ENCODE measurements around the gene PCDHGB3.
"Not testable (repeated sequence)": the region's sequence is repeated elsewhere in the genome, so short reads cannot be mapped to it uniquely, and the experiment has no call there.

PCDHGB3 gene

GRCh38 chr5:141359790-141360426, 10.1 kb upstream of the PCDHGB3 start, which contains the start of gene PCDHGB2:
Gene PCDHGB2 (plus strand): TSS chr5:141359994. CDS start chr5:141360136, 142 bp downstream.
- peak; percentile 48 for DNase-seq

DNA sequence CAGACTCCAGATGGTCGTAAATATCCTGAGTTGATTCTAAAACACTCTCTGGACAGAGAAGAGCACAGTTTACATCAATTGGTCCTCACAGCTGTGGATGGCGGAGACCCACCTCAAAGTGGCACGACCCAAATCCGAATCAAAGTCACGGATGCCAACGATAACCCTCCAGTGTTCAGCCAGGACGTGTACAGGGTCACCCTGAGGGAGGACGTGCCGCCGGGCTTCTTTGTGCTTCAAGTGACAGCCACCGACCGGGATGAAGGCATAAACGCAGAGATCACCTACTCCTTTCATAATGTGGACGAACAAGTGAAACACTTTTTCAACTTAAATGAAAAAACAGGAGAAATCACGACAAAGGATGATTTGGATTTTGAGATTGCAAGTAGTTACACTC, 9.4 kb upstream of the PCDHGB3 start:
- no peak for DNase-seq

DNA sequence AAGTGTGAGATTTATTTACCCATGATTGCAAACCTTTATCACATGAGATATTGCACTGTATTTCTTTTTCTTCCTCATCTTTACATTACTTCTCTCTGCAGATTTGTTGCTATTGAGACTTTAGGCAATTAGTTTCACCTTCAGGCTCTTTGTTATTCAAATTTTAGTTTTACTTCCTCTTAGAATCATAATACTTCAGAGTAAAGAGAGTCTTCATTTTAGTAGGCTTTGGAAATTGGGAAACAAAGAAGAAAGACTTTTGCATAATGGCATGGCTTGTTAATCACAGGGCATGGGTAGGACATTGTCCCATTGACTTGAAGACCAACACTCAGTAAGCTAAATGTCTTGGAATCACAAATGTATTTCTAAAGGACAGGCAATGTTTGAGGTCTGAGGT, 7.3 kb upstream of the PCDHGB3 start:
- DNase-seq, result no peak

GRCh38 chr5:141363952-141364660, 5.9 kb upstream of the PCDHGB3 start, which contains the start of gene PCDHGA5:
Gene PCDHGA5 (plus strand): TSS chr5:141364162. CDS start chr5:141364331, 169 bp downstream.
- no peak for DNase-seq

DNA sequence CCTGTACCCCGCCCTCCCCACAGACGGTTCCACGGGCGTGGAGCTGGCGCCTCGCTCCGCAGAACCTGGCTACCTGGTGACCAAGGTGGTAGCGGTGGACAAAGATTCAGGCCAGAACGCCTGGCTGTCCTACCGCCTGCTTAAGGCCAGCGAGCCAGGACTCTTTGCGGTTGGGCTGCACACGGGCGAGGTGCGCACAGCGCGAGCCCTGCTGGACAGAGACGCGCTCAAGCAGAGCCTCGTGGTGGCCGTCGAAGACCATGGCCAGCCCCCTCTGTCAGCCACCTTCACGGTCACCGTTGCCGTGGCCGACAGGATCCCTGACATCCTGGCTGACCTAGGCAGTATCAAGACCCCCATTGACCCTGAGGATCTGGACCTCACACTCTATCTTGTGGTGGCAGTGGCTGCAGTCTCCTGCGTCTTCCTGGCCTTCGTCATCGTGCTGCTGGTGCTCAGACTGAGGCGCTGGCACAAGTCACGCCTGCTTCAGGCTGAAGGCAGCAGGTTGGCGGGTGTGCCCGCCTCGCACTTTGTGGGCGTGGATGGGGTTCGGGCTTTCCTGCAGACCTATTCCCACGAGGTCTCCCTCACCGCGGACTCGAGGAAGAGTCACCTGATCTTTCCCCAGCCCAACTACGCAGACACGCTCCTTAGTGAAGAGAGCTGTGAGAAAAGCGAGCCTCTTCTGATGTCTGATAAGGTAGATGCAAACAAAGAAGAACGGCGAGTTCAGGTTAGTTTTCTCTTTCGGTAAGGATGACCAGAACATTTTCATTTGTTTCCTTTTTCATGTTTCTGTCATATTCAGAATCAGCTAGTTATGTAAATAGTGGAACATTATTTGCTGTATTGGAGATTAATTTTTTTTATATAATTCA, 3.8 kb upstream of the PCDHGB3 start:
- DNase-seq, result no peak

DNA sequence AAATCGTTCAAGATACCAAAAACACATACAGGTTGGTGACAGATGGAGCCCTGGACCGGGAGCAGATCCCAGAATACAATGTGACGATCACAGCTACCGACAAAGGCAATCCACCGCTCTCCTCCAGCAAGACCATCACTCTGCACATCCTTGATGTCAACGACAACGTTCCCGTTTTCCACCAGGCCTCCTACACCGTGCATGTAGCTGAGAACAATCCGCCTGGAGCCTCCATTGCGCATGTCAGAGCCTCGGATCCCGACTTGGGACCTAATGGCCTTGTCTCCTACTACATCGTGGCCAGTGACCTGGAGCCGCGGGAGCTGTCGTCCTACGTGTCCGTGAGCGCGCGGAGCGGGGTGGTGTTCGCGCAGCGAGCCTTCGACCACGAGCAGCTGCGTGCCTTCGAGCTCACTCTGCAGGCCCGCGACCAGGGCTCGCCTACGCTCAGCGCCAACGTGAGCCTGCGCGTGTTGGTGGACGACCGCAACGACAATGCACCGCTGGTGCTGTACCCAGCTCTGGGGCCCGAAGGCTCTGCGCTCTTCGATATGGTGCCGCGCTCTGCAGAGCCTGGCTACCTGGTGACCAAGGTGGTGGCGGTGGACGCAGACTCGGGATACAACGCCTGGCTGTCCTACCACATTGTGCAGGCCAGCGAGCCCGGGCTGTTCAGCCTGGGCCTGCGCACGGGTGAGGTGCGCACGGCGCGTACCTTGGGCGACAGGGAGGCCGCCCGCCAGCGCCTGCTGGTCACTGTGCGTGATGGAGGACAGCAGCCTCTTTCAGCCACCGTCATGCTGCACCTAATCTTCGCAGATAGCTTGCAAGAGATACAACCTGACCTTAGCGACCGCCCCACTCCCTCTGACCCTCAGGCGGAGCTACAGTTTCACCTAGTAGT, 1.8 kb downstream of the PCDHGB3 start:
- DNase-seq, result no peak

DNA sequence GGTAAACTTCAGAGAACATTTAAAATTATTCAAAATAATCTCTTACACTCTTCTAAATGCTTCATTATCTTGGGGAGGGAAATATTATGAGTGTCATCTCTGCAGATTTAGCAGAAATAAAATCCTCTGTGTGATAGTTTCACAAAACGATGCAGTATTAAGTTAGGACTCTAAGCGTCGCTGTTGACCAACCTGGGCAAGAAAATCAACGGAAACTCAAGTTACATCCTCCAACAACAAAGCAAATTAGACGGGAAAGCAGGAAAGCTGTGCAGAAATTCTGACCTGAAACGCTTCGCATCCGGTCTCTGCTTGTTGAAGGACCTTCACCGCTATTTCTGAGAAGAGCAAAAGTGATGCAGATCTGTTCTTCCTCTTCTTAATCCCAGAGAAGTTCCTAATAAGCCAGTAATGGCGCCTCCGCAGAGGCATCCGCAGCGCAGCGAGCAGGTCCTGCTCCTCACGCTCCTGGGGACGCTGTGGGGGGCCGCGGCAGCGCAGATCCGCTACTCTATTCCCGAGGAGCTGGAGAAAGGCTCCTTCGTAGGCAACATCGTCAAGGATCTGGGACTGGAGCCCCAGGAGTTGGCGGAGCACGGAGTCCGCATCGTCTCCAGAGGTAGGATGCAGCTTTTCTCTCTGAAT, 3.8 kb downstream of the PCDHGB3 start, which contains the start of gene PCDHGA6:
Gene PCDHGA6 (plus strand): TSS at position 219 of the 645 bp plus-strand sequence. CDS start 193 bp downstream, at position 412.
- peak; percentile 12 for DNase-seq

DNA sequence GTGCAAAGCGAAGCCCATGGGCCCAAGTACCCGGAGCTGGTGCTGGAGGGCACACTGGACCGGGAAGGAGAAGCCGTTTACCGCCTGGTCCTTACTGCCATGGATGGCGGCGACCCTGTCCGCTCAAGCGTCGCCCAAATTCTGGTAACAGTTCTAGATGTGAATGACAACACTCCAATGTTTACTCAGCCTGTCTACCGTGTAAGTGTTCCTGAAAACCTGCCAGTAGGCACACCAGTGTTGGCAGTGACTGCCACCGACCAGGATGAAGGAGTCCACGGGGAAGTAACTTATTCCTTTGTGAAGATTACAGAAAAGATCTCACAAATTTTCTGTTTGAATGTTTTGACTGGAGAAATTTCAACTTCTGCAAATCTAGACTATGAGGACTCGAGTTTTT, 4.6 kb downstream of the PCDHGB3 start:
- DNase-seq, result no peak

- not testable (repeated sequence) for DNase-seq
Measured at GRCh38 chr5:141375444-141376155, 5.6 kb downstream of the PCDHGB3 start.

- DNase-seq, result no peak
Measured at GRCh38 chr5:141382469-141383294, 12.6 kb downstream of the PCDHGB3 start, which contains the start of gene PCDHGA7. Gene PCDHGA7 (plus strand): TSS chr5:141382742. CDS start chr5:141382900, 158 bp downstream.

- no peak for DNase-seq
Measured at GRCh38 chr5:141383345-141383744, 13.3 kb downstream of the PCDHGB3 start.

GRCh38 chr5:141384471-141385267, 14.6 kb downstream of the PCDHGB3 start:
- no peak for DNase-seq

DNA sequence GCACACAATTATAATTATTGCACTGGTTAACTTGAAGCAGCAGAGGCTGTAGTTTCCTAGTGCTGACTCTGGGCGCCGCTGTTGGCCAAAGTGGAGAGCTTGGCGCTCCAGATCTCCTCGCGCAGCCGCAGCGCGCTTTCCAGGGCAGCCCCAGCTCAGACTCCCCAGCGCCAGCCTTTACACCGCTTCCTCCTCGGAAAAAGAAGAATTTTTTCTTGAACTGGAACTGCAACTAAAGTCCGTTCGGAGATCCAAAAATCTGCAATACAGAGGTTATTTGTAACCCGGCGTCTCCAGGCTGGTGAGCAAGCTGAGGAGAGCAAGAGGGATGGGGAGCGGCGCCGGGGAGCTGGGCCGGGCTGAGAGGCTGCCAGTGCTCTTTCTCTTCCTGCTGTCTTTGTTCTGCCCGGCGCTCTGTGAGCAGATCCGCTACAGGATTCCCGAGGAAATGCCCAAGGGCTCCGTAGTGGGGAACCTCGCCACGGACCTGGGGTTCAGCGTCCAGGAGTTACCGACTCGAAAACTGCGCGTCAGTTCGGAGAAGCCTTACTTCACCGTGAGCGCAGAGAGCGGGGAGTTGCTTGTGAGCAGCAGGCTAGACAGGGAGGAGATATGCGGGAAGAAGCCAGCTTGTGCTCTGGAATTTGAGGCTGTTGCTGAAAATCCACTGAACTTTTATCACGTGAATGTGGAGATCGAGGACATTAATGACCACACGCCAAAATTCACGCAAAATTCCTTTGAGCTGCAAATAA, 17.7 kb downstream of the PCDHGB3 start, which contains the start of gene PCDHGB4:
Gene PCDHGB4 (plus strand): TSS at position 142 of the 755 bp plus-strand sequence. CDS start 187 bp downstream, at position 329.
- peak; percentile 42 for DNase-seq

- DNase-seq, result no peak
Measured at GRCh38 chr5:141388661-141389060, 18.6 kb downstream of the PCDHGB3 start.

DNA sequence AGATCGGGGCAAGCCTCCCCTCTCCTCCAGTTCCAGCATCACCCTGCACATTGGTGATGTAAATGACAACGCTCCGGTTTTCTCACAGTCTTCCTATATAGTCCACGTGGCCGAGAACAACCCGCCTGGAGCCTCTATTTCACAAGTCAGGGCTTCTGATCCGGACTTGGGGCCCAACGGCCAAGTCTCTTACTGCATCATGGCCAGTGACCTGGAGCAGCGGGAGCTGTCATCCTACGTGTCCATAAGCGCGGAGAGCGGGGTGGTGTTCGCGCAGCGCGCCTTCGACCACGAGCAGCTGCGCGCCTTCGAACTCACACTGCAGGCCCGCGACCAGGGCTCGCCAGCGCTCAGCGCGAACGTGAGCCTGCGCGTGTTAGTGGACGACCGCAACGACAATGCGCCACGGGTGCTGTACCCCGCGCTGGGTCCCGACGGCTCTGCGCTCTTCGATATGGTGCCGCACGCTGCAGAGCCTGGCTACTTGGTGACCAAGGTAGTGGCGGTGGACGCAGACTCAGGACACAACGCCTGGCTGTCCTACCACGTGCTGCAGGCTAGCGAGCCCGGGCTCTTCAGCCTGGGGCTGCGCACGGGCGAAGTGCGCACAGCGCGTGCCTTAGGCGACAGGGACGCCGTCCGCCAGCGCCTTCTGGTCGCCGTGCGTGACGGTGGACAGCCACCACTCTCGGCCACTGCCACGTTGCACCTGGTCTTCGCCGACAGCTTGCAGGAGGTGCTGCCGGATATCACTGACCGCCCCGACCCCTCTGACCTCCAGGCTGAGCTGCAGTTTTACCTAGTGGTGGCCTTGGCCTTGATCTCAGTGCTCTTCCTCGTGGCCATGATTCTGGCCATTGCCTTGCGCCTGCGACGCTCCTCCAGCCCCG, 19.4 kb downstream of the PCDHGB3 start:
- no peak for DNase-seq

- no peak for DNase-seq
Measured at GRCh38 chr5:141392429-141393198, 22.6 kb downstream of the PCDHGB3 start, which contains the start of gene PCDHGA8. Gene PCDHGA8 (plus strand): TSS chr5:141392633. CDS start chr5:141392814, 181 bp downstream.
